VCaP (cell line): Measurements from ENCODE around the gene SMPD3.

ENCODE experiments used
- H3K27ac ChIP-seq: fragments of 450-650 bp; 2 replicates; pipeline ENCODE4 v1.5.1; 2017
- TF ChIP-seq, protein P1 (sequence below): fragments of 450-650 bp; conservative IDR thresholded peaks from 2 replicates; pipeline ENCODE4 v1.5.1; 2017; ENCODE audit warnings: mild to moderate bottlenecking, moderate library complexity

The SMPD3 gene

DNA sequence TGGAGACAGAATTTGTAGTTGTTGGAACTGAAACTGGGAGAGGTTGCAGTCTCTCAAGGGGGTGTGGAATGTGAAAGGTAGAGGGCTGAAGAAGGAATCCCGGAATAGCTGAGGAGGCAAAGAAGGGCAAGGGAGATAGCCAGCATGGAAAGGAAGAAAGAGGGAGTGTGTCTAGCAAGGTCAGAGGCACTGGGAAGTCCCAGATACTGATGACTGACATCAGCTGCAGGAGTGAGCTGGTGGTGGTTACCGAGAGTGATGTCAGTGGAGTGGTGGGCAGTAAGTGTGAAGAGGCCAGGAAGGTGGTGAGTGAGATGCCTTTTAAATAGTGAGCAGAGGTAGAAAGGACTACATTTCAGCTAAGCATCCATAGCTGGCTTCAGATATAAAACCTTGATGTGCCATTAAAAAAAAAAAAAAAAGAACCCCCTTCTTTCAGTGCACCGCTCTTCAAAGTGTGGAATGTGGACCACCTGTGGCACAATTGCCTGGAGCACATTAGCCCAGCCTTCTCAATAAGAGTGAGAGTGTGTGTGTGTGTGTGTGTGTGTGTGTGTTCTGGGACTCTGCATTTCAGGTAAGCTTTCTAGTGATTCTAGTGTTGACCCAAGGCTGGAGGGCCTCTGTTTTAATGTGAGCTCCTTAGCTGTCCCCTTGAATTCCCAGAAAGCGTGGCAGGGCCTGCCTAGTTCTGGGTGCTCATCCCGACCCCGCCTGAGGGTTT, 129.0 kb downstream of the SMPD3 start:
- no peak overlapping the region for H3K27ac ChIP-seq
- TF ChIP-seq, protein P1, sequence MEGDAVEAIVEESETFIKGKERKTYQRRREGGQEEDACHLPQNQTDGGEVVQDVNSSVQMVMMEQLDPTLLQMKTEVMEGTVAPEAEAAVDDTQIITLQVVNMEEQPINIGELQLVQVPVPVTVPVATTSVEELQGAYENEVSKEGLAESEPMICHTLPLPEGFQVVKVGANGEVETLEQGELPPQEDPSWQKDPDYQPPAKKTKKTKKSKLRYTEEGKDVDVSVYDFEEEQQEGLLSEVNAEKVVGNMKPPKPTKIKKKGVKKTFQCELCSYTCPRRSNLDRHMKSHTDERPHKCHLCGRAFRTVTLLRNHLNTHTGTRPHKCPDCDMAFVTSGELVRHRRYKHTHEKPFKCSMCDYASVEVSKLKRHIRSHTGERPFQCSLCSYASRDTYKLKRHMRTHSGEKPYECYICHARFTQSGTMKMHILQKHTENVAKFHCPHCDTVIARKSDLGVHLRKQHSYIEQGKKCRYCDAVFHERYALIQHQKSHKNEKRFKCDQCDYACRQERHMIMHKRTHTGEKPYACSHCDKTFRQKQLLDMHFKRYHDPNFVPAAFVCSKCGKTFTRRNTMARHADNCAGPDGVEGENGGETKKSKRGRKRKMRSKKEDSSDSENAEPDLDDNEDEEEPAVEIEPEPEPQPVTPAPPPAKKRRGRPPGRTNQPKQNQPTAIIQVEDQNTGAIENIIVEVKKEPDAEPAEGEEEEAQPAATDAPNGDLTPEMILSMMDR, result no peak

DNA sequence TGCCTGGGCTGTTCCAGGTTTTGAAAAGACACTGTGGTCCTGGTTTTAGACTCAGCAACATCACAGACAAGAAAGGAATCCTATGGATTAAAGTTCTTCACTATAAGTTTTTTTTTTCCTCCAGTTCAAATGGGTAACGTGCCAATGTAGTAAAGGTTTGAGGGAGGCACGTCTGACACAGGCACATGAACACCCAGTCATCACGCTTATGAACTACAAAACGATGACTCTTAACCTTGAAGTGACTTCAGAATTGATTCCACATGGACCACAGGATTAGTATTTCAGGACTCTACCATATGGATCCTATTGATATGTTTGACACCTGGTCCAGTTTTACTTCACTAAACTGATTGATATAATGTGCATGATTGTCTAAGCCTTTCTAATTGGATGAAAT, 135.2 kb downstream of the SMPD3 start:
- TF ChIP-seq, protein P1, result no peak
- no peak overlapping the region for H3K27ac ChIP-seq

DNA sequence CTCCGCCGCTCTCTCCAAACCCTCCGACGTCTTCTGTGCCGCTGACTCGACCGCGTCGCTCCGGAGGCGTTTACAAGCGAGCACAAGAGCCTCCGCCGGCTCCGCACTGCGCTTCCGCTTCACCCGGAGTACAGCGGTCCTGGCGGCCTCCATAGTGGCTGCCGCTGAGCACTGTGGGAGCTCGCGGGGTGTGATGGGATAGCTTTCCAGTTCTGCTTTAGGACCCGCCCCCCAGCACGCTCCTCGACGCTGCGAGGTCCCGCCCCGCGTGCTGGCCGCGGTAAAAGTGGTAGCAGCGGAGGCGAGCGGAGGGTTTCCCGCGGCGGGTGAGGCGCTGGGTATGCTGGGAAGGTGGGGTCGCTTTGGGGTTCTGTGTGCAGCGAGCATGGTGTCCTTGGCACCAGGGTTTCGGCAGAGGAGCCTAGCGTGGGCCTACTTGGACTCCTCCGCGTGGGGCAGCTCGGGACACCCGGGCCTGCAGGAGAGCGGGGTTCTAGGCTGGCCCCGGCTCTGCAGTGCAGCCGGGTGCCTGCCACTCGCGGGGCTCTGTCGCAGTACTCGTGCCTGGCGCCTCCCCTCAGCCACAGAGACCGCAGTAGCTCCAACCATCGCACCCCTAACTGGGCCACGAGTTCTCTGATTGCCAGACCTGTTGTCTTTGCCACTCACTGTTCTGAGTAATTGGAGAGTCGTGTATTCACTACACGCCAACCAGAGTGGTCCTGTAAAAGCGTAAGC, 137.4 kb downstream of the SMPD3 start, which contains the start of the genes PRMT7 and SLC7A6OS:
Gene PRMT7 (plus strand): TSS at position 246 of the 738 bp plus-strand sequence. CDS start 4,961 bp downstream, outside the sequence.
Gene SLC7A6OS (minus strand): TSS at position 173 of the 738 bp plus-strand sequence. CDS start 20 bp downstream, at position 153.
- H3K27ac ChIP-seq, result peak within 1 kb of the TSS; percentile 68

DNA sequence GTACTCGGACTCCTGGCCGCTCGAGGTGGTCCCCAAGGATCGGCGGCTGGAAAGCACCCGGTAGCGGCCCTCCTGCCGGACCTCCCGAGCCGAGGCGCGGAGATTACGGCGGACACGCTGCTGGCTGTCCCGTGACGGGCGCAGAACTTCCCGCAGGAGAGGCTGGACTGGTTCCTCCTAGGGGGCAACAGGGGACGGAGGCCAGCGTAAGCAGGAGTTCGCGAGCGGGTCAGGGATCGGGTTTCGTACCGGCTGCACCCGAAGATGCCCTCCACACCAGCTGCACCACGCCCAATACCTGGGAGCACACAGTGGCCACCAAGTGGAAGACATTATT, 137.9 kb downstream of the SMPD3 start:
- TF ChIP-seq, protein P1, result no peak
- H3K27ac ChIP-seq, result peak overlapping the region; percentile 68

More for the DNA sequence above, 137.4 kb downstream of the SMPD3 start, which contains the start of the genes PRMT7 and SLC7A6OS:
- TF ChIP-seq, protein P1, result no peak

DNA sequence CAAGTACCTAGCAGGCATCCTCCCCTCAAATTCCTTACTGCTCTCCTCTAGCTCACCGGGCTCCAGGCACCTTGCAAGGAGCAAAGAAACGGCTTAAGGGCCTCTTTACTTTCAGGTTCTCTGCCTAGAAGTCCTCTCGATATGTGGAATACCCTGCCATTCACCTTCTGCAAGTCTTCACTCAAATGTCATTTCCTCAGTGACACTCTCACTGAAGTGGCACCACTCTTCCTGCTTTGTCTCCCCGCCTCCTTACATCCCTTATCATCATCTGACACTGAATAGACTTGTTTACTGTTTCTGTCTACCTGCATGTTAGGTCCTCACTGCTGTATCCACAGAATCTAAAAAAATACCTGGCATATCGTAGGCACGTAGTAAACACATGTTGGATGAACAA, 138.5 kb downstream of the SMPD3 start:
- TF ChIP-seq, protein P1, result no peak
- H3K27ac ChIP-seq, result peak overlapping the region; percentile 68; the same call in 1 of the 2 replicates
